GM12878 (cell line): Measurements from ENCODE around the gene SLC22A3. TPM values are rescaled to one million over a fixed set of nuclear protein-coding genes. Genes with fewer than 3 reads are reported as not detected.

Experiments used
- ATAC-seq: fragments of 200-7000 bp; cut with Tn5 transposase; 3 replicates; pipeline ENCODE4 v1.9.1; 2020; ENCODE audit warnings: mild to moderate bottlenecking, moderate library complexity
- BruUV-seq: library from RNA; stranded (reverse); fragments of 400-500 nt; replicated peaks from 2 replicates; lab custom pipeline; 2021; lab: Mats Ljungman, UMichigan
- CTCF ChIA-PET: fragments of 300-600 bp; sonication (Branson Sonifier 250); formaldehyde crosslinking; extraction: SDS; loops from one replicate; lab custom pipeline; 2021; ENCODE audit warnings: inconsistent platforms; lab: Yijun Ruan, JAX
- POLR2A ChIA-PET: fragments of 350-600 bp; formaldehyde crosslinking; extraction: SDS; loops from one replicate; lab custom pipeline; 2021; ENCODE audit warnings: inconsistent platforms; lab: Charles Lee
- RAD21 ChIA-PET: fragments of 300-600 bp; sonication (Branson Sonifier 250); formaldehyde crosslinking; loops from one replicate; lab custom pipeline; 2023; ENCODE audit warnings: antibody characterized with exemption; ENCODE audit not compliant: unreplicated experiment; lab: Charles Lee
- SMC1A ChIA-PET: fragments of 300-600 bp; sonication (Branson Sonifier 250); formaldehyde crosslinking; loops from one replicate; lab custom pipeline; 2023; ENCODE audit not compliant: unreplicated experiment, uncharacterized antibody; lab: Charles Lee
- DNase-seq: peaks from one replicate; pipeline ENCODE4 v3.0.0-alpha.2; 2011; ENCODE audit warnings: low read depth, low spot score
- FAIRE-seq: peaks from 3 replicates; lab custom pipeline; 2011; peaks lifted over from hg19 to GRCh38; lab: Jason Lieb, UNC
- H2AFZ ChIP-seq: 2 replicates; pipeline ENCODE4 v1.6.0; 2011; ENCODE audit warnings: low read depth, low read length, control low read depth; ENCODE audit not compliant: control insufficient read depth
- H3K27ac ChIP-seq: 2 replicates; pipeline ENCODE4 v1.5.1; 2011; ENCODE audit warnings: control low read depth; ENCODE audit not compliant: control insufficient read depth, insufficient read depth
- H3K27me3 ChIP-seq, 2 experiments: replicated peaks in 1 of 2; 2 replicates each; pipeline versions ENCODE4 v1.6.0 to v1.6.1; 2011; ENCODE audit warnings: low read length in 1 of 2; ENCODE audit not compliant: control insufficient read depth in 2 of 2, insufficient read depth in 2 of 2
- H3K36me3 ChIP-seq, 2 experiments: 2 replicates each; pipeline ENCODE4 v1.5.1; 2011; ENCODE audit warnings: low read length in 1 of 2; ENCODE audit not compliant: control insufficient read depth in 2 of 2, insufficient read depth in 2 of 2
- H3K4me1 ChIP-seq: 2 replicates; pipeline ENCODE4 v1.6.1; 2011; ENCODE audit warnings: mild to moderate bottlenecking, low read length, moderate library complexity, mixed read lengths; ENCODE audit not compliant: control insufficient read depth, insufficient read depth
- H3K4me2 ChIP-seq: 2 replicates; pipeline ENCODE4 v1.6.0; 2011; ENCODE audit warnings: control low read depth; ENCODE audit not compliant: control insufficient read depth, insufficient read depth
- H3K4me3 ChIP-seq: fragments of 200-600 bp; sonication (generic); 2 replicates; pipeline ENCODE4 v1.5.1; 2016
- H3K79me2 ChIP-seq: 2 replicates; pipeline ENCODE4 v1.6.0; 2011; ENCODE audit warnings: low read length; ENCODE audit not compliant: control insufficient read depth, insufficient read depth
- H3K9ac ChIP-seq: 2 replicates; pipeline ENCODE4 v1.8.0; 2011; ENCODE audit warnings: low read length, control low read depth, mixed read lengths; ENCODE audit not compliant: control insufficient read depth, insufficient read depth
- H3K9me3 ChIP-seq: replicated peaks from 3 replicates; pipeline ENCODE4 v1.5.1; 2011; ENCODE audit warnings: mild to moderate bottlenecking, low read length; ENCODE audit not compliant: control insufficient read depth, insufficient read depth
- H4K20me1 ChIP-seq: 2 replicates; pipeline ENCODE4 v1.6.0; 2011; ENCODE audit not compliant: control insufficient read depth, insufficient read depth
- CHD2 ChIP-seq: IDR thresholded peaks from 2 replicates; pipeline ENCODE4 v1.6.1; 2011; ENCODE audit warnings: low read depth, low read length, improper control_type of control experiment, borderline replicate concordance
- HDGF ChIP-seq: fragments of 450-650 bp; IDR thresholded peaks from 2 replicates; pipeline ENCODE4 v1.6.1; 2016; ENCODE audit warnings: antibody characterized with exemption
- NR2C2 ChIP-seq: IDR thresholded peaks from 2 replicates; pipeline ENCODE4 v1.6.1; 2011; ENCODE audit warnings: borderline replicate concordance, low read depth; ENCODE audit not compliant: control insufficient read depth, insufficient read length
- SIN3A ChIP-seq: IDR thresholded peaks from 2 replicates; pipeline ENCODE4 v1.6.1; 2012; ENCODE audit warnings: low read depth, low read length, improper control_type of control experiment
- SPI1 ChIP-seq: IDR thresholded peaks from 2 replicates; pipeline ENCODE4 v1.6.1; 2011; ENCODE audit warnings: low read depth, mild to moderate bottlenecking, low read length, moderate library complexity, borderline replicate concordance; ENCODE audit not compliant: insufficient read depth
- SREBF1 ChIP-seq: IDR thresholded peaks from 2 replicates; pipeline ENCODE4 v1.6.1; 2012; ENCODE audit warnings: mild to moderate bottlenecking, low read length
- WGBS: methylation state at CpG from one replicate; pipeline ENCODE4 v1.1.6; 2016; ENCODE audit warnings: low lambda C conversion rate; ENCODE audit not compliant: insufficient replicate concordance, insufficient coverage; ENCODE audit errors: missing lambda C conversion rate; 5-methylcytosine and 5-hydroxymethylcytosine counted together
- in situ Hi-C: fragments of 300-500 bp; cut with MboI; formaldehyde crosslinking; loops from 9 replicates; pipeline ENCODE4 v1.14.3; 2018; ENCODE audit warnings: mixed read lengths
- intact Hi-C: fragments of 100-400 bp; cut with micrococcal nuclease; formaldehyde crosslinking; loops from one replicate; pipeline ENCODE4 v1.14.2; 2022; ENCODE audit not compliant: unreplicated experiment
- polyA plus RNA-seq, 11 experiments: library from polyadenylated mRNA; depleted of rRNA in 4 of 11; unstranded in 6 of 11; stranded (reverse) in 5 of 11; fragments of >200 nt; fragmentation: Nextera tagmentation in 4 of 11; fragmentation: Illumina TruSeq in 1 of 11; extraction: Ambion mirVana in 4 of 11; extraction: Trizol in 1 of 11; gene quantifications; 1 replicate in 1 of 11; 2 replicates in 10 of 11; pipeline versions ENCODE4 v1.2.1 to v1.2.3, GENCODE V29; 2011 to 2016; ENCODE audit warnings: inconsistent platforms in 2 of 11, missing spikeins in 2 of 11, low read depth in 1 of 11
- total RNA-seq, 4 experiments: library from RNA; depleted of rRNA in 3 of 4; stranded (reverse); fragments of >200 nt in 3 of 4; fragmentation: Illumina TruSeq in 1 of 4; extraction: Trizol in 1 of 4; gene quantifications; 2 replicates each; pipeline versions ENCODE4 v1.2.1 to v1.2.3, GENCODE V29; 2013 to 2021
- TF ChIP-seq, protein P1 (sequence below): fragments of 450-650 bp; IDR thresholded peaks from 2 replicates; pipeline ENCODE4 v1.6.1; 2017; ENCODE audit warnings: mild to moderate bottlenecking, moderate library complexity
- TF ChIP-seq, protein P2 (sequence below): fragments of 450-650 bp; IDR thresholded peaks from 2 replicates; pipeline ENCODE4 v1.6.1; 2018; ENCODE audit warnings: mild to moderate bottlenecking, low read depth, moderate library complexity; ENCODE audit not compliant: partially characterized antibody
- TF ChIP-seq, protein P3 (sequence below): fragments of 450-650 bp; IDR thresholded peaks from 2 replicates; pipeline ENCODE4 v1.6.1; 2016; ENCODE audit warnings: mild to moderate bottlenecking
- TF ChIP-seq, protein P4 (sequence below): fragments of 150-350 bp; IDR thresholded peaks from 2 replicates; pipeline ENCODE4 v1.6.1; 2014; ENCODE audit warnings: mild to moderate bottlenecking, low read depth, low read length
- TF ChIP-seq, protein P5 (sequence below): IDR thresholded peaks from 2 replicates; pipeline ENCODE4 v1.6.1; 2012; ENCODE audit warnings: low read depth, low read length, improper control_type of control experiment

SLC22A3 gene
- total and polyA plus RNA-seq, 10 of the 15 experiments (the other 5 are each of a cell fraction or from before 2014, with no cell fraction given) = 0.07 to 0.15 TPM; not detected in 8

DNA sequence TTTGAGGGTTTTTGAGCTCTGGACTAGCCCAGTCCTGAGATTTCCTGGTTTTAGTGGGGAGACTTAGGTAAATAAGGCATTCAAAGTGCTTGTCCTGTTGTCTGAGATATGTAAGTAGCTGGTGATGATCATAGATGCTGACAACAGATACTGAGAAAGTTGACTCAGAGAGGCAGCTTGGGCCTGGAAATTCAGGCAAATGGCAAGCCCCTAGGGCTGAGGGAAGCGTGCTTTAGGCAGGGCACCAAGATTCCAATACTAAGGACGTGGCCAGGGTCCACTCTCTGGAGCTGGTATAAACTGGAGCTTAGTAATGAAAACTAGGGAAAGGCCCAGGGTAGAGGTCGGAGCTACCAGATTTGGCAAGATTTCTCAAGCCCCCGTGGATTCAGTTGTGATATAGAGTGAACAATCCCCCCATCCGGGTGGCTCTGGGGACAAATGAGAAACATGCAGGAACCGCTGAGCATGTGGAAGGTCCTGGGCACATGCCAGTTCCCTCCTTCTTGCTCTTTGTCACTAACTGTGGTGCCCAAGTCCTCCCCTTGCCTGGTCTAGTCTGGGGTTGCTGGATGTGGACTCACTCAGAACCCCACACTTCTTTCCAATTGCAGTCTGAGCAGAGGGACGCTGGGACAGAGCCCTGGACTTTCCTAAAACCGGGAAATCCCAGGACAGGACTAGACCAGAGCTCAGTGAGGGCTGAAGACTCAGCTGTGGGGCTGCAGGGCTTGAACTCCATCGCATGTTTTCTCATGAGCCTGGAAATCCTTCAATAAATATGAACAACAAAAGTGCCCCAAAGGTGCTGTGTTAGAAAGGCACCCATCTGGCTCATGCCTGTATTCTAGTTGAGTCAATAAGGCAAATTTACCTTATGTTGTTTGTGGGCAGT is 10.3 kb downstream of the SLC22A3 start:
- RAD21 ChIA-PET = no interaction called here
- WGBS = 11% methylated on average over 9 of the region's 9 CpGs
- intact Hi-C loops = no loop called here
- CTCF ChIA-PET = no interaction called here
- ATAC-seq (no peak), DNase-seq (no peak), FAIRE-seq (no peak)
- Histone ChIP-seq H3K9me3 (no peaks in the 10 kb centered on the region), H3K27ac (no peak overlapping the region), H3K4me1 (no peaks in the 10 kb centered on the region), H3K9ac (no peak overlapping the region), H3K4me3 (no peak overlapping the region), H3K4me2 (no peak overlapping the region), H3K79me2 (no peaks in the 10 kb centered on the region), H2AFZ (no peak overlapping the region), H4K20me1 (no peaks in the 10 kb centered on the region), H3K27me3 (peaks cover 0 to 1% of the 10 kb centered on the region in 2 experiments; a peak in 2 of 4 replicates), H3K36me3 (no peaks in the 10 kb centered on the region)
- in situ Hi-C loops = no loop called here
- SMC1A ChIA-PET = interaction anchor here (0.7 kb wide), 1 partner anchor 37 kb away, joined by 3 read pairs; no protein-coding TSS in a partner anchor
- no TSS peak for BruUV-seq
- POLR2A ChIA-PET = no interaction called here
- TF ChIP-seq, protein P1, sequence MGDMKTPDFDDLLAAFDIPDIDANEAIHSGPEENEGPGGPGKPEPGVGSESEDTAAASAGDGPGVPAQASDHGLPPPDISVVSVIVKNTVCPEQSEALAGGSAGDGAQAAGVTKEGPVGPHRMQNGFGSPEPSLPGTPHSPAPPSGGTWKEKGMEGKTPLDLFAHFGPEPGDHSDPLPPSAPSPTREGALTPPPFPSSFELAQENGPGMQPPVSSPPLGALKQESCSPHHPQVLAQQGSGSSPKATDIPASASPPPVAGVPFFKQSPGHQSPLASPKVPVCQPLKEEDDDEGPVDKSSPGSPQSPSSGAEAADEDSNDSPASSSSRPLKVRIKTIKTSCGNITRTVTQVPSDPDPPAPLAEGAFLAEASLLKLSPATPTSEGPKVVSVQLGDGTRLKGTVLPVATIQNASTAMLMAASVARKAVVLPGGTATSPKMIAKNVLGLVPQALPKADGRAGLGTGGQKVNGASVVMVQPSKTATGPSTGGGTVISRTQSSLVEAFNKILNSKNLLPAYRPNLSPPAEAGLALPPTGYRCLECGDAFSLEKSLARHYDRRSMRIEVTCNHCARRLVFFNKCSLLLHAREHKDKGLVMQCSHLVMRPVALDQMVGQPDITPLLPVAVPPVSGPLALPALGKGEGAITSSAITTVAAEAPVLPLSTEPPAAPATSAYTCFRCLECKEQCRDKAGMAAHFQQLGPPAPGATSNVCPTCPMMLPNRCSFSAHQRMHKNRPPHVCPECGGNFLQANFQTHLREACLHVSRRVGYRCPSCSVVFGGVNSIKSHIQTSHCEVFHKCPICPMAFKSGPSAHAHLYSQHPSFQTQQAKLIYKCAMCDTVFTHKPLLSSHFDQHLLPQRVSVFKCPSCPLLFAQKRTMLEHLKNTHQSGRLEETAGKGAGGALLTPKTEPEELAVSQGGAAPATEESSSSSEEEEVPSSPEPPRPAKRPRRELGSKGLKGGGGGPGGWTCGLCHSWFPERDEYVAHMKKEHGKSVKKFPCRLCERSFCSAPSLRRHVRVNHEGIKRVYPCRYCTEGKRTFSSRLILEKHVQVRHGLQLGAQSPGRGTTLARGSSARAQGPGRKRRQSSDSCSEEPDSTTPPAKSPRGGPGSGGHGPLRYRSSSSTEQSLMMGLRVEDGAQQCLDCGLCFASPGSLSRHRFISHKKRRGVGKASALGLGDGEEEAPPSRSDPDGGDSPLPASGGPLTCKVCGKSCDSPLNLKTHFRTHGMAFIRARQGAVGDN = no peak
- no peak for TF ChIP-seq NR2C2
- no peak for TF ChIP-seq SREBF1
- no peak for TF ChIP-seq SPI1
- TF ChIP-seq CHD2 = no peak
- TF ChIP-seq HDGF = no peak
- TF ChIP-seq, protein P2, sequence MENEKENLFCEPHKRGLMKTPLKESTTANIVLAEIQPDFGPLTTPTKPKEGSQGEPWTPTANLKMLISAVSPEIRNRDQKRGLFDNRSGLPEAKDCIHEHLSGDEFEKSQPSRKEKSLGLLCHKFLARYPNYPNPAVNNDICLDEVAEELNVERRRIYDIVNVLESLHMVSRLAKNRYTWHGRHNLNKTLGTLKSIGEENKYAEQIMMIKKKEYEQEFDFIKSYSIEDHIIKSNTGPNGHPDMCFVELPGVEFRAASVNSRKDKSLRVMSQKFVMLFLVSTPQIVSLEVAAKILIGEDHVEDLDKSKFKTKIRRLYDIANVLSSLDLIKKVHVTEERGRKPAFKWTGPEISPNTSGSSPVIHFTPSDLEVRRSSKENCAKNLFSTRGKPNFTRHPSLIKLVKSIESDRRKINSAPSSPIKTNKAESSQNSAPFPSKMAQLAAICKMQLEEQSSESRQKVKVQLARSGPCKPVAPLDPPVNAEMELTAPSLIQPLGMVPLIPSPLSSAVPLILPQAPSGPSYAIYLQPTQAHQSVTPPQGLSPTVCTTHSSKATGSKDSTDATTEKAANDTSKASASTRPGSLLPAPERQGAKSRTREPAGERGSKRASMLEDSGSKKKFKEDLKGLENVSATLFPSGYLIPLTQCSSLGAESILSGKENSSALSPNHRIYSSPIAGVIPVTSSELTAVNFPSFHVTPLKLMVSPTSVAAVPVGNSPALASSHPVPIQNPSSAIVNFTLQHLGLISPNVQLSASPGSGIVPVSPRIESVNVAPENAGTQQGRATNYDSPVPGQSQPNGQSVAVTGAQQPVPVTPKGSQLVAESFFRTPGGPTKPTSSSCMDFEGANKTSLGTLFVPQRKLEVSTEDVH = no peak
- TF ChIP-seq, protein P3, sequence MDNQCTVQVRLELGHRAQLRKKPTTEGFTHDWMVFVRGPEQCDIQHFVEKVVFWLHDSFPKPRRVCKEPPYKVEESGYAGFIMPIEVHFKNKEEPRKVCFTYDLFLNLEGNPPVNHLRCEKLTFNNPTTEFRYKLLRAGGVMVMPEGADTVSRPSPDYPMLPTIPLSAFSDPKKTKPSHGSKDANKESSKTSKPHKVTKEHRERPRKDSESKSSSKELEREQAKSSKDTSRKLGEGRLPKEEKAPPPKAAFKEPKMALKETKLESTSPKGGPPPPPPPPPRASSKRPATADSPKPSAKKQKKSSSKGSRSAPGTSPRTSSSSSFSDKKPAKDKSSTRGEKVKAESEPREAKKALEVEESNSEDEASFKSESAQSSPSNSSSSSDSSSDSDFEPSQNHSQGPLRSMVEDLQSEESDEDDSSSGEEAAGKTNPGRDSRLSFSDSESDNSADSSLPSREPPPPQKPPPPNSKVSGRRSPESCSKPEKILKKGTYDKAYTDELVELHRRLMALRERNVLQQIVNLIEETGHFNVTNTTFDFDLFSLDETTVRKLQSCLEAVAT = no peak
- TF ChIP-seq, protein P4, sequence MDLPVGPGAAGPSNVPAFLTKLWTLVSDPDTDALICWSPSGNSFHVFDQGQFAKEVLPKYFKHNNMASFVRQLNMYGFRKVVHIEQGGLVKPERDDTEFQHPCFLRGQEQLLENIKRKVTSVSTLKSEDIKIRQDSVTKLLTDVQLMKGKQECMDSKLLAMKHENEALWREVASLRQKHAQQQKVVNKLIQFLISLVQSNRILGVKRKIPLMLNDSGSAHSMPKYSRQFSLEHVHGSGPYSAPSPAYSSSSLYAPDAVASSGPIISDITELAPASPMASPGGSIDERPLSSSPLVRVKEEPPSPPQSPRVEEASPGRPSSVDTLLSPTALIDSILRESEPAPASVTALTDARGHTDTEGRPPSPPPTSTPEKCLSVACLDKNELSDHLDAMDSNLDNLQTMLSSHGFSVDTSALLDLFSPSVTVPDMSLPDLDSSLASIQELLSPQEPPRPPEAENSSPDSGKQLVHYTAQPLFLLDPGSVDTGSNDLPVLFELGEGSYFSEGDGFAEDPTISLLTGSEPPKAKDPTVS = no peak
- no peak for TF ChIP-seq SIN3A
- TF ChIP-seq, protein P5, sequence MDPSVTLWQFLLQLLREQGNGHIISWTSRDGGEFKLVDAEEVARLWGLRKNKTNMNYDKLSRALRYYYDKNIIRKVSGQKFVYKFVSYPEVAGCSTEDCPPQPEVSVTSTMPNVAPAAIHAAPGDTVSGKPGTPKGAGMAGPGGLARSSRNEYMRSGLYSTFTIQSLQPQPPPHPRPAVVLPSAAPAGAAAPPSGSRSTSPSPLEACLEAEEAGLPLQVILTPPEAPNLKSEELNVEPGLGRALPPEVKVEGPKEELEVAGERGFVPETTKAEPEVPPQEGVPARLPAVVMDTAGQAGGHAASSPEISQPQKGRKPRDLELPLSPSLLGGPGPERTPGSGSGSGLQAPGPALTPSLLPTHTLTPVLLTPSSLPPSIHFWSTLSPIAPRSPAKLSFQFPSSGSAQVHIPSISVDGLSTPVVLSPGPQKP = no peak
